Activated CD8-positive, alpha-beta memory T cell treated with anti-CD3 and anti-CD28 coated beads for 1 hour (primary cell): ENCODE results near the gene SV2C.
"Not testable (repeated sequence)": the region's sequence is repeated elsewhere in the genome, so short reads cannot be mapped to it uniquely, and the experiment has no call there.

Experiments
- DNase-seq, 2 donors: peaks; one replicate each; pipeline ENCODE4 v3.0.0-alpha.2; 2020; ENCODE audit warnings: low read depth in 1 of 2; ENCODE audit errors: extremely low read depth in 1 of 2

SV2C gene

GRCh38 chr5:76199336-76200318, 116.4 kb downstream of the SV2C start:
- DNase-seq = no peak

GRCh38 chr5:76202182-76202581, 119.0 kb downstream of the SV2C start:
- DNase-seq = no peak

- no peak for DNase-seq
Observed at GRCh38 chr5:76204191-76204590, 121.0 kb downstream of the SV2C start.

GRCh38 chr5:76204713-76205112, 121.5 kb downstream of the SV2C start:
- DNase-seq = no peak

- no peak for DNase-seq
Observed at GRCh38 chr5:76207120-76207519, 123.9 kb downstream of the SV2C start.

- no peak for DNase-seq
Observed at GRCh38 chr5:76209297-76209696, 126.1 kb downstream of the SV2C start.

- no peak for DNase-seq
Observed at GRCh38 chr5:76210946-76211345, 127.8 kb downstream of the SV2C start.

GRCh38 chr5:76213858-76214257, 130.7 kb downstream of the SV2C start:
- no peak for DNase-seq

- no peak for DNase-seq
Observed at GRCh38 chr5:76216748-76217147, 133.6 kb downstream of the SV2C start.

GRCh38 chr5:76219636-76220035, 136.5 kb downstream of the SV2C start:
- DNase-seq = no peak

- DNase-seq = no peak
Observed at GRCh38 chr5:76221311-76221710, 138.1 kb downstream of the SV2C start.

GRCh38 chr5:76222318-76222717, 139.1 kb downstream of the SV2C start:
- no peak for DNase-seq

- DNase-seq = no peak
Observed at GRCh38 chr5:76223696-76224095, 140.5 kb downstream of the SV2C start.

- no peak for DNase-seq
Observed at GRCh38 chr5:76224898-76225297, 141.7 kb downstream of the SV2C start.

GRCh38 chr5:76225336-76225735, 142.2 kb downstream of the SV2C start:
- no peak for DNase-seq

- no peak for DNase-seq
Observed at GRCh38 chr5:76229900-76230299, 146.7 kb downstream of the SV2C start.

GRCh38 chr5:76230711-76231285, 147.6 kb downstream of the SV2C start:
- DNase-seq = no peak

- no peak for DNase-seq
Observed at GRCh38 chr5:76234665-76235064, 151.5 kb downstream of the SV2C start.

GRCh38 chr5:76236684-76237083, 153.5 kb downstream of the SV2C start:
- DNase-seq = no peak

- DNase-seq = no peak
Observed at GRCh38 chr5:76240336-76240735, 157.2 kb downstream of the SV2C start.

GRCh38 chr5:76242155-76242554, 159.0 kb downstream of the SV2C start:
- not testable (repeated sequence) for DNase-seq

- no peak for DNase-seq
Observed at GRCh38 chr5:76245590-76245989, 162.4 kb downstream of the SV2C start.
